Measurements from ENCODE around the gene MLIP.

- TF ChIP-seq ZNF114 (CRISPR knock-in tag; IDR thresholded peaks at IDR 0.05) (no peak), EZH2 (IDR thresholded peaks at IDR 0.05; ENCODE audit: low read depth, unreplicated experiment) (no peak), CREB1 (CRISPR knock-in tag; IDR thresholded peaks at IDR 0.05; ENCODE audit: low read depth) (no peak), CTCF (conservative IDR thresholded peaks at IDR 0.05; ENCODE audit: low read depth in 2 of 2) (no peak), EZH2phosphoT487 (IDR thresholded peaks at IDR 0.05; ENCODE audit: unreplicated experiment) (no peak), REST (IDR thresholded peaks at IDR 0.05; ENCODE audit: unreplicated experiment) (no peak), POLR2AphosphoS5 (IDR thresholded peaks at IDR 0.05; ENCODE audit: low read depth) (no peak), ETS1 (IDR thresholded peaks at IDR 0.05) (no peak)
Measured at GRCh38 chr6:54063228-54063539, 48.1 kb upstream of the MLIP start.
